IMR-90 (cell line): ENCODE data around the gene OR4C12. TPM values are rescaled to one million over a fixed set of nuclear protein-coding genes. Genes with fewer than 3 reads are reported as not detected.

ENCODE experiments used
- ATAC-seq: fragments of 200-7000 bp; cut with Tn5 transposase; 2 replicates; pipeline ENCODE4 v1.9.1; 2020; ENCODE audit warnings: low read depth, mild to moderate bottlenecking, moderate library complexity
- BruUV-seq: library from RNA; stranded (reverse); fragments of 400-500 nt; replicated peaks from 2 replicates; lab custom pipeline; 2021; lab: Mats Ljungman, UMichigan
- CTCF ChIA-PET: fragments of 300-600 bp; formaldehyde crosslinking; extraction: SDS; loops from one replicate; lab custom pipeline; 2021; ENCODE audit warnings: antibody characterized with exemption; lab: Yijun Ruan, JAX
- POLR2A ChIA-PET: fragments of 300-600 bp; sonication (Branson Sonifier 250); formaldehyde crosslinking; loops from one replicate; lab custom pipeline; 2022; ENCODE audit warnings: antibody characterized with exemption; ENCODE audit not compliant: unreplicated experiment; lab: Charles Lee
- DNase-seq: peaks from one replicate; pipeline ENCODE4 v3.0.0; 2013
- H2AFZ ChIP-seq: replicated peaks from 2 replicates; pipeline ENCODE3; 2013; ENCODE audit warnings: low read length, mild to moderate bottlenecking; ENCODE audit not compliant: poor library complexity
- H2AK5ac ChIP-seq: 2 replicates; pipeline ENCODE4 v1.6.1; 2013; ENCODE audit warnings: low read depth, low read length, inconsistent platforms
- H2AK9ac ChIP-seq: replicated peaks from 2 replicates; pipeline ENCODE3; 2013; ENCODE audit warnings: mild to moderate bottlenecking, low read depth, low read length, moderate library complexity; ENCODE audit not compliant: poor library complexity
- H2BK120ac ChIP-seq: 2 replicates; pipeline ENCODE4 v1.6.1; 2013; ENCODE audit warnings: low read depth, low read length, inconsistent platforms
- H2BK15ac ChIP-seq: 3 replicates; pipeline ENCODE4 v1.6.1; 2013; ENCODE audit warnings: low read depth, low read length, inconsistent platforms
- H2BK20ac ChIP-seq: 2 replicates; pipeline ENCODE4 v1.6.1; 2013; ENCODE audit warnings: low read depth, mild to moderate bottlenecking, inconsistent platforms, low read length, moderate library complexity
- H2BK5ac ChIP-seq: 2 replicates; pipeline ENCODE4 v1.6.1; 2013; ENCODE audit warnings: mild to moderate bottlenecking, low read depth, low read length, inconsistent platforms; ENCODE audit not compliant: poor library complexity, severe bottlenecking
- H3K14ac ChIP-seq: replicated peaks from 2 replicates; pipeline ENCODE4 v1.6.1; 2013; ENCODE audit warnings: low read depth, low read length, inconsistent platforms
- H3K18ac ChIP-seq: 2 replicates; pipeline ENCODE4 v1.6.1; 2013; ENCODE audit warnings: low read depth, low read length, control low read depth
- H3K23ac ChIP-seq: 2 replicates; pipeline ENCODE4 v1.6.1; 2013; ENCODE audit warnings: low read depth, low read length, inconsistent platforms
- H3K27ac ChIP-seq: 2 replicates; pipeline ENCODE4 v1.5.1; 2013; ENCODE audit warnings: mild to moderate bottlenecking, control low read depth, low read length; ENCODE audit not compliant: insufficient read depth
- H3K27me3 ChIP-seq: 2 replicates; pipeline ENCODE4 v1.6.1; 2013; ENCODE audit warnings: low read length; ENCODE audit not compliant: control insufficient read depth, insufficient read depth
- H3K36me3 ChIP-seq: 2 replicates; pipeline ENCODE4 v1.6.1; 2013; ENCODE audit warnings: low read length, mixed read lengths; ENCODE audit not compliant: control insufficient read depth, insufficient read depth
- H3K4ac ChIP-seq: 2 replicates; pipeline ENCODE4 v1.6.1; 2013; ENCODE audit warnings: low read depth, low read length, inconsistent platforms
- H3K4me1 ChIP-seq: 2 replicates; pipeline ENCODE4 v1.6.1; 2013; ENCODE audit warnings: low read length, mixed read lengths; ENCODE audit not compliant: control insufficient read depth, insufficient read depth
- H3K4me2 ChIP-seq: 2 replicates; pipeline ENCODE4 v1.6.1; 2013; ENCODE audit warnings: low read depth, mild to moderate bottlenecking, control low read depth, low read length, moderate library complexity
- H3K4me3 ChIP-seq: 2 replicates; pipeline ENCODE4 v1.5.1; 2013; ENCODE audit warnings: low read depth, mild to moderate bottlenecking, control low read depth, low read length, moderate library complexity; ENCODE audit not compliant: insufficient read depth
- H3K56ac ChIP-seq: 2 replicates; pipeline ENCODE4 v1.6.1; 2013; ENCODE audit warnings: low read length, inconsistent platforms; ENCODE audit not compliant: insufficient read depth; ENCODE audit errors: extremely low read depth
- H3K79me1 ChIP-seq, 2 experiments: 2 replicates each; pipeline ENCODE4 v1.6.1; 2013; ENCODE audit warnings: low read length in 2 of 2, inconsistent platforms in 1 of 2, low read depth in 1 of 2
- H3K9ac ChIP-seq: 2 replicates; pipeline ENCODE4 v1.6.1; 2013; ENCODE audit warnings: low read depth, low read length, control low read depth
- H3K9me1 ChIP-seq: 2 replicates; pipeline ENCODE4 v1.6.1; 2013; ENCODE audit warnings: low read length, inconsistent platforms; ENCODE audit not compliant: insufficient read depth
- H3K9me3 ChIP-seq: 2 replicates; pipeline ENCODE4 v1.6.1; 2013; ENCODE audit warnings: low read length; ENCODE audit not compliant: control insufficient read depth, insufficient read depth
- H4K20me1 ChIP-seq: 2 replicates; pipeline ENCODE4 v1.6.1; 2013; ENCODE audit warnings: low read length, inconsistent platforms; ENCODE audit not compliant: insufficient read depth
- H4K5ac ChIP-seq: 2 replicates; pipeline ENCODE4 v1.6.1; 2013; ENCODE audit warnings: mild to moderate bottlenecking, low read depth, low read length, control low read depth
- H4K8ac ChIP-seq, 2 experiments: 2 replicates each; pipeline ENCODE4 v1.6.1; 2013; ENCODE audit warnings: low read depth in 2 of 2, low read length in 2 of 2, control low read depth in 1 of 2, inconsistent platforms in 1 of 2
- H4K91ac ChIP-seq: 2 replicates; pipeline ENCODE4 v1.6.1; 2013; ENCODE audit warnings: low read depth, low read length, inconsistent platforms; ENCODE audit not compliant: insufficient read depth
- CEBPB ChIP-seq: IDR thresholded peaks from 2 replicates; pipeline ENCODE4 v1.6.1; 2012; ENCODE audit warnings: low read depth, low read length, improper control_type of control experiment
- CHD1 ChIP-seq: IDR thresholded peaks from 2 replicates; pipeline ENCODE4 v1.6.1; 2012; ENCODE audit warnings: low read depth, low read length, improper control_type of control experiment
- CTCF ChIP-seq: conservative IDR thresholded peaks from 2 replicates; pipeline ENCODE4 v1.5.1; 2012; ENCODE audit warnings: mild to moderate bottlenecking, low read depth, low read length, improper control_type of control experiment
- ELK1 ChIP-seq: fragments of 150-350 bp; IDR thresholded peaks from 2 replicates; pipeline ENCODE4 v1.6.1; 2016; ENCODE audit warnings: low read depth, mild to moderate bottlenecking, low read length, moderate library complexity, borderline replicate concordance
- FOS ChIP-seq: fragments of 150-350 bp; IDR thresholded peaks from 2 replicates; pipeline ENCODE4 v1.6.1; 2016; ENCODE audit warnings: low read depth, low read length
- MAFK ChIP-seq: IDR thresholded peaks from 2 replicates; pipeline ENCODE4 v1.6.1; 2012; ENCODE audit warnings: low read depth, low read length, improper control_type of control experiment
- MAZ ChIP-seq: IDR thresholded peaks from 2 replicates; pipeline ENCODE4 v1.6.1; 2012; ENCODE audit warnings: low read depth, mild to moderate bottlenecking, low read length, improper control_type of control experiment, moderate library complexity, borderline replicate concordance
- MXI1 ChIP-seq: IDR thresholded peaks from 2 replicates; pipeline ENCODE4 v1.6.1; 2012; ENCODE audit warnings: low read depth, mild to moderate bottlenecking, low read length, moderate library complexity, borderline replicate concordance
- POLR2A ChIP-seq: IDR thresholded peaks from 2 replicates; pipeline ENCODE4 v1.6.1; 2012; ENCODE audit warnings: mild to moderate bottlenecking, low read depth, low read length
- RAD21 ChIP-seq: IDR thresholded peaks from 2 replicates; pipeline ENCODE4 v1.6.1; 2012; ENCODE audit warnings: low read length, improper control_type of control experiment
- RCOR1 ChIP-seq: IDR thresholded peaks from 2 replicates; pipeline ENCODE4 v1.6.1; 2012; ENCODE audit warnings: mild to moderate bottlenecking, low read length, improper control_type of control experiment; ENCODE audit not compliant: insufficient replicate concordance
- USF2 ChIP-seq: fragments of 150-350 bp; IDR thresholded peaks from 2 replicates; pipeline ENCODE4 v1.6.1; 2017; ENCODE audit warnings: mild to moderate bottlenecking, antibody characterized with exemption, low read length, low read depth
- WGBS, 2 experiments: methylation state at CpG; one replicate each; pipeline versions ENCODE4 v1.1.5 to v1.1.7; 2013; ENCODE audit warnings: missing lambda C conversion rate in 2 of 2; ENCODE audit not compliant: insufficient read length in 1 of 2; ENCODE audit errors: extremely low coverage in 2 of 2; 5-methylcytosine and 5-hydroxymethylcytosine counted together
- dilution Hi-C: fragments of 300-500 bp; cut with HindIII; formaldehyde crosslinking; loops from one replicate; pipeline ENCODE4 v1.14.3; 2018; ENCODE audit warnings: low sequenced_read_pairs; ENCODE audit not compliant: unreplicated experiment
- in situ Hi-C: fragments of 300-500 bp; cut with MboI; formaldehyde crosslinking; loops from 3 replicates; pipeline ENCODE4 v1.14.3; 2019; ENCODE audit warnings: low sequenced_read_pairs, inconsistent platforms, mixed read lengths
- intact Hi-C: fragments of 100-400 bp; cut with micrococcal nuclease; formaldehyde crosslinking; loops from 2 replicates; pipeline ENCODE4 v1.10.0; 2022
- polyA plus RNA-seq, 3 experiments: library from polyadenylated mRNA; depleted of rRNA; stranded (reverse); fragments of >200 nt; gene quantifications; 2 replicates each; pipeline ENCODE4 v1.2.3, GENCODE V29; 2012; ENCODE audit warnings: low replicate concordance in 1 of 3
- total RNA-seq: library from RNA; depleted of rRNA; stranded (reverse); fragments of >200 nt; gene quantifications from 2 replicates; pipeline ENCODE4 v1.2.3, GENCODE V29; 2012

OR4C12 gene
- total and polyA plus RNA-seq, 2 of the 4 experiments (the other 2 are of a cell fraction): not detected

- intact Hi-C loops: no loop called here
- no CpG with 5 or more reads among the region's 1 CpG for WGBS, 2 experiments
- no peak within 1 kb of the TSS for H2BK120ac ChIP-seq
- H3K27me3 ChIP-seq: no peaks in the 10 kb centered on the region
- H3K9me1 ChIP-seq: no peaks in the 10 kb centered on the region
- no peaks in the 10 kb centered on the region for H3K4me1 ChIP-seq
- H2AK5ac ChIP-seq: no peak within 1 kb of the TSS
- no peak within 1 kb of the TSS for H3K27ac ChIP-seq
- in situ Hi-C loops: no loop called here
- H3K9me3 ChIP-seq: no peaks in the 10 kb centered on the region; the same call in 1 of the 2 replicates
- H2AFZ ChIP-seq: no peak within 1 kb of the TSS
- H2BK15ac ChIP-seq: no peak within 1 kb of the TSS
- BruUV-seq: no TSS peak
- H3K56ac ChIP-seq: no peak within 1 kb of the TSS
- POLR2A ChIA-PET: no interaction called here
- TF ChIP-seq USF2: no peak
- TF ChIP-seq MAZ: no peak
- no peak for TF ChIP-seq MXI1
- TF ChIP-seq CEBPB: no peak
- no peak for TF ChIP-seq CHD1
- no peak for TF ChIP-seq CTCF
- no peak for TF ChIP-seq POLR2A
- TF ChIP-seq RCOR1: no peak
- TF ChIP-seq RAD21: no peak
- no peak for TF ChIP-seq MAFK
- TF ChIP-seq ELK1: no peak
- TF ChIP-seq FOS: no peak
- H3K36me3 ChIP-seq: no peaks in the 10 kb centered on the region
- H3K4me3 ChIP-seq: no peak within 1 kb of the TSS
- DNase-seq (no peak), ATAC-seq (no peak)
- CTCF ChIA-PET: no interaction called here
- H2AK9ac ChIP-seq: no peak within 1 kb of the TSS
- no peak within 1 kb of the TSS for H4K91ac ChIP-seq
- no peak within 1 kb of the TSS for H2BK5ac ChIP-seq
- H3K4me2 ChIP-seq: no peak within 1 kb of the TSS
- no peak within 1 kb of the TSS for H2BK20ac ChIP-seq
- no peak within 1 kb of the TSS for H4K5ac ChIP-seq
- dilution Hi-C loops: no loop called here
- no peak within 1 kb of the TSS for H3K14ac ChIP-seq
- no peaks in the 10 kb centered on the region for H4K20me1 ChIP-seq
- no peak within 1 kb of the TSS for H3K9ac ChIP-seq
- no peak within 1 kb of the TSS for H3K4ac ChIP-seq
- no peak within 1 kb of the TSS for H3K18ac ChIP-seq
- no peak within 1 kb of the TSS for H4K8ac ChIP-seq
- H3K23ac ChIP-seq: no peak within 1 kb of the TSS
- no peaks in the 10 kb centered on the region for H3K79me1 ChIP-seq
Observed at GRCh38 chr11:49952091-49952490, 30.2 kb downstream of the OR4C12 start, which contains the start of gene OR4C13. OR4C13 (plus strand) TSS chr11:49952391; CDS start chr11:49952423, 32 bp downstream.
